Measurements from ENCODE around the gene PABPN1L. TPM values are rescaled to one million over a fixed set of nuclear protein-coding genes. Genes with fewer than 3 reads are reported as not detected.

PABPN1L gene
- total RNA-seq, 4 donors from 2014 or later: not detected

DNA sequence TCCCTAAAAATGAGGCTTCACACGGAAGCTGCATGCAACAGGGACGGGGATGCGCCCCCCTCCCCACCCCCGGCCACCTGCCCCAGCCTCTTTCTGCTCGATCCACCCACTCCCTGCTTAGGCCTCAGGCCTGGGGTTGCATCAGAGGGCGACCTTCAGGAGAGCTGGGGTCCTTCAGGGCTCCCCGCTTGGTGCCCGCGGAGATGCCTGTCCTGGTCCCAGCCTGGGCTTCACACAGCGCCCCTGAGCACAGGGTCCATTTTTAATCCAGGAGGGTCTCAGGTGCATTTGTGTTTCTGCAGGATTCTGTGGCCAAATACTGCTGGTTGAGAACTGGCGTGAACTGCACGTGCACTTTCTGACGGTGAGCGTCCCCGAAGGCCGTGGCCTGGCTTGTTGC is 47.3 kb downstream of the PABPN1L start:
- Histone ChIP-seq H3K27ac (no peak overlapping the region), H3K4me1 (peaks cover 6 to 21% (median 6%) of the 10 kb centered on the region in 3 donors), H3K36me3 (peaks cover 6 to 39% (median 11%) of the 10 kb centered on the region in 3 donors), H3K4me3 (no peak overlapping the region), H3K27me3 (no peaks in the 10 kb centered on the region), H3K9me3 (no peaks in the 10 kb centered on the region)
- TF ChIP-seq, protein P1, sequence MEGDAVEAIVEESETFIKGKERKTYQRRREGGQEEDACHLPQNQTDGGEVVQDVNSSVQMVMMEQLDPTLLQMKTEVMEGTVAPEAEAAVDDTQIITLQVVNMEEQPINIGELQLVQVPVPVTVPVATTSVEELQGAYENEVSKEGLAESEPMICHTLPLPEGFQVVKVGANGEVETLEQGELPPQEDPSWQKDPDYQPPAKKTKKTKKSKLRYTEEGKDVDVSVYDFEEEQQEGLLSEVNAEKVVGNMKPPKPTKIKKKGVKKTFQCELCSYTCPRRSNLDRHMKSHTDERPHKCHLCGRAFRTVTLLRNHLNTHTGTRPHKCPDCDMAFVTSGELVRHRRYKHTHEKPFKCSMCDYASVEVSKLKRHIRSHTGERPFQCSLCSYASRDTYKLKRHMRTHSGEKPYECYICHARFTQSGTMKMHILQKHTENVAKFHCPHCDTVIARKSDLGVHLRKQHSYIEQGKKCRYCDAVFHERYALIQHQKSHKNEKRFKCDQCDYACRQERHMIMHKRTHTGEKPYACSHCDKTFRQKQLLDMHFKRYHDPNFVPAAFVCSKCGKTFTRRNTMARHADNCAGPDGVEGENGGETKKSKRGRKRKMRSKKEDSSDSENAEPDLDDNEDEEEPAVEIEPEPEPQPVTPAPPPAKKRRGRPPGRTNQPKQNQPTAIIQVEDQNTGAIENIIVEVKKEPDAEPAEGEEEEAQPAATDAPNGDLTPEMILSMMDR (IDR thresholded peaks at IDR 0.05): no peak
- TF ChIP-seq POLR2A (IDR thresholded peaks at IDR 0.05): no peak
- intact Hi-C loops (cut with DNase I): loop anchor here (10.0 kb wide), 1 partner anchor 346 kb away; no protein-coding TSS in a partner anchor
- DNase-seq: no peak
- WGBS, 2 donors: 81 to 97% methylated on average over 6 to 9 of the region's 16 CpGs

DNA sequence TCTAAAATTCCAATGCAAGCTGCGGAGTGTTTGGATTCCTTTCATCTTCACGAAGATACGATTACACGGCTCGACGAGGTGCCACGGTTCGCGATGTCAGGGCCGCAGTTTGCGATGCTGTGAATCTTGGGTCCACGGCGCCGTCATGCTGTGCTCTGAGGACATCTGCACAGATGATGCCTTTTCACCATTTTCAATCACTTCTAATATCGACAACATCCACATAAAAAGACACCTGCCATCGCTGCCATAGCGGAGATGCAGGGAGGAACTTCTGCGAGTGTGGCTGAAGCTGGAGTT is 47.9 kb downstream of the PABPN1L start:
- WGBS, 2 donors: 78 to 84% methylated on average over 15 to 18 of the region's 18 CpGs
- Histone ChIP-seq H3K9me3 (no peaks in the 10 kb centered on the region), H3K27me3 (no peaks in the 10 kb centered on the region), H3K4me3 (no peak overlapping the region), H3K36me3 (peaks cover 6 to 33% (median 11%) of the 10 kb centered on the region in 3 donors), H3K27ac (no peak overlapping the region), H3K4me1 (peaks cover 6 to 22% (median 6%) of the 10 kb centered on the region in 3 donors)
- TF ChIP-seq, protein P1 (IDR thresholded peaks at IDR 0.05): no peak
- no peak for TF ChIP-seq POLR2A (IDR thresholded peaks at IDR 0.05)
- intact Hi-C loops (cut with DNase I): loop anchor here (10.0 kb wide), 1 partner anchor 346 kb away; no protein-coding TSS in a partner anchor
- no peak for DNase-seq

DNA sequence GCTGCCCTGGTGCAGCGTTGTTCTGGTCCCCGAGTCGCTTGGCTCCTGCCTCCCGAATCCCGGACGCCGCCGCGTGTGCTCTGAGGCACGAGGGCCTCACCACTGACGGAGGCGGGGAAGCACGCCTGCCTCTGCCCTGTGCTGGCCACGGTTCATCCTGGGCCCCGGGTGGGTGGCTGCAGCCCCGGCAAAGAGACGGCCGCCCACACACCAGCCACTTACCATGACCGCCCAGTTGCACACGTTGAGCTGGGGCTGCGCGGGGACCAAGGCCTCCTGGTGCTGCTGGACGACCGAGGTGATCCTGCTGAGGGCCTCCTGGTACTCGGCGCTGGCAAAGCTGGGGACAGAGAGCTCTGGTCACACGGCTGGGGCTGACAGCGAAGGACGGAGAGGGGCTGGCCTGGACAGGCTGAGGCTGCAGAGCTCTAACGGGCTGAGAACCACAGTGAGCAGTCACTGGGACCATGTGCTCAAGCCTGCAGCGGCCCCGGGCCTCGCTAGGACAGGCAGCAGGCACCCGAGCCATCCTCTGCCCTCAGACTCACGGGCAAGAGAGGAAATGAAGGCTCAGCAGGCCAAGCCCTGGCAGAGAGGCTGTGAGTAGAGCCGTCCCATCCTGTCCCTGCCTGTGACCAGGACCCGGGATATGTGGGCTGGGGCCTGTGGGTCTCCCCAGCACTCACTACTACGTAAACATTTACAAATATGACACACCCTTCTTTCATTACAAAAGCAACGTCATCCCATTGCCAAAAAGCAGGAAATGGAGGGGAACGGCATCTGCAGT is 48.5 kb downstream of the PABPN1L start:
- TF ChIP-seq POLR2A (IDR thresholded peaks at IDR 0.05): no peak
- TF ChIP-seq, protein P1 (IDR thresholded peaks at IDR 0.05): no peak
- H3K27ac ChIP-seq: no peak overlapping the region
- 49% methylated on average over 4 of the region's 40 CpGs; no CpG with 5 or more reads in 1 of the 2 donors for WGBS, 2 donors
- no peak overlapping the region for H3K4me3 ChIP-seq
- DNase-seq: no peak
- peaks cover 9 to 27% (median 10%) of the 10 kb centered on the region in 3 donors for H3K4me1 ChIP-seq
- intact Hi-C loops (cut with DNase I): loop anchor here (10.0 kb wide), 1 partner anchor 347 kb away; no protein-coding TSS in a partner anchor
- H3K27me3 ChIP-seq: no peaks in the 10 kb centered on the region
- H3K9me3 ChIP-seq: no peaks in the 10 kb centered on the region
- peaks cover 6 to 29% (median 11%) of the 10 kb centered on the region in 3 donors for H3K36me3 ChIP-seq

DNA sequence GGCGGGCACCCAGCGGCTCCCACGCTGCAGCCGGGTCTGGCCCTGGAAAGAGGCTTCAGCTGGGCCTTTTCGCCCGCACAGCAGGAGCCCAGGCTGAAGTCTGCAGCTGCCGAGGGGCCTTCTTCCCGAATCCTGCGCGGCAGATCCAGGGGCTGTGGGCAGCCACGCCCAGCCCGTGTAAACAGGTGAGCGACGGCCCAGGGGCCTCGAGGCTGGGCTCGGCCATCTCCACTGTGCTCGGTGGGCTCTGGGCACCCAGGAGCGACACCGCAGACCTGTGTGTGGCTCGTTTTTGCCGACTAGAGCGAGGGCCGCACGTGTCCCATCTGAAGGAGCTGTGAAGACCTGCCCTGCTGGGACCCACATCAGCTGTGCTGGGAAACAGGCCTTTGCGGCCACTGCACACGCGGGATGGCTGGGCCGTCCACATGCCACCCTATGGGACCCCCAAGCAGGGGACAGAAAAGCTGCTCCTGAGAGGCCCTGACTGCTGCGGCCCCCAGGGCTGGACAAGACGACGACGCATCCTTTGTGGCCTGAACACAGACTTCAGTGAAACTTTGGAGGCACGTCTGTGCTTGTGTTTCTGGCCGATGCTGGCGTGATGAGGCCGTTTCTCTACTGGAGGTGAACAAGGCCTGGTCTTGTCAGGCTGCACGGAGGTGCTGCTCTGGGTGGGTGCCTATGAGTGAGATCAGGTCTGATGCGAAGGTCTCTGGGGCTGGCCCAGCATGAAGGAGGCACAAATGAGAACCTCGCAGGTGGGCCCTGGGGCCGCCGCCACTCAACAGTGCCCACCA is 49.5 kb downstream of the PABPN1L start:
- TF ChIP-seq, protein P1 (IDR thresholded peaks at IDR 0.05): no peak
- TF ChIP-seq POLR2A (IDR thresholded peaks at IDR 0.05): no peak
- Histone ChIP-seq H3K27ac (no peak overlapping the region), H3K9me3 (no peaks in the 10 kb centered on the region), H3K4me3 (no peak overlapping the region), H3K27me3 (no peaks in the 10 kb centered on the region), H3K36me3 (peaks cover 0 to 19% (median 5%) of the 10 kb centered on the region in 3 donors), H3K4me1 (peaks cover 16 to 38% (median 20%) of the 10 kb centered on the region in 3 donors)
- 86% methylated on average over 4 of the region's 41 CpGs; no CpG with 5 or more reads in 1 of the 2 donors for WGBS, 2 donors
- intact Hi-C loops (cut with DNase I): loop anchor here (10.0 kb wide), 1 partner anchor 348 kb away; no protein-coding TSS in a partner anchor
- no peak for DNase-seq
